GM15510 (cell line): Measurements from ENCODE around the gene THRA.

ENCODE experiments used
- POLR2A ChIP-seq: IDR thresholded peaks from 3 replicates; pipeline ENCODE4 v1.6.1; 2011; ENCODE audit warnings: borderline replicate concordance; ENCODE audit not compliant: insufficient read length; ENCODE audit errors: extremely low read depth

THRA gene

DNA sequence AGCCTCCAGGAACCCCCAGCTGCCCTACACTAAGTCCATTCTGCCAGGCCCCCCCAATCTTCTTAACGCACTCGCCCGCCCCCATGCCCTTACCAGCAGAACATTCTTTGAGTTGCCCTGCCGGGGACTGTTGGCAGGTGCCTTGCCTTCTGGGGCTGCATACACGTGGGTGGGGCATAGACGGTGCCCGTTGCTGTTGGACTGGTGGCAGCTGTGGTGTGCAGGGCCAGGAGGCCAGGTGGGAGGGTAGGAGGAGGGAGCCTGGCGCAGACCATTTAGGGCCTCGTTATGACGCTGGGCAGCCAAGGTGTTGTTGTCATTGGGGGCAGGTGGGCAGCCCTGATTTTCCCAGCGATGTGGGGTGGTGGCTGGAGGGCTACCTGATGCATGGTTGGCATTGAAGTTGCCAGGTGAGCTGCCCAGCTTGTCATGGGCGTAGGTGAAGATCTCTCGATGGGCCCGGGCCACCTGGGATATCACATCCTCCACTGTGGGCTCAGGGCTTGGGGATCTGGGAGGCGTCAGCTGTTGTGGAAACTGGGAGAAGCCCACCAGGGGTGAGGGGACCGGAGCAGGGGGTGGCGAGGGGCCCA is 32.7 kb downstream of the THRA start:
- TF ChIP-seq POLR2A, result no peak

DNA sequence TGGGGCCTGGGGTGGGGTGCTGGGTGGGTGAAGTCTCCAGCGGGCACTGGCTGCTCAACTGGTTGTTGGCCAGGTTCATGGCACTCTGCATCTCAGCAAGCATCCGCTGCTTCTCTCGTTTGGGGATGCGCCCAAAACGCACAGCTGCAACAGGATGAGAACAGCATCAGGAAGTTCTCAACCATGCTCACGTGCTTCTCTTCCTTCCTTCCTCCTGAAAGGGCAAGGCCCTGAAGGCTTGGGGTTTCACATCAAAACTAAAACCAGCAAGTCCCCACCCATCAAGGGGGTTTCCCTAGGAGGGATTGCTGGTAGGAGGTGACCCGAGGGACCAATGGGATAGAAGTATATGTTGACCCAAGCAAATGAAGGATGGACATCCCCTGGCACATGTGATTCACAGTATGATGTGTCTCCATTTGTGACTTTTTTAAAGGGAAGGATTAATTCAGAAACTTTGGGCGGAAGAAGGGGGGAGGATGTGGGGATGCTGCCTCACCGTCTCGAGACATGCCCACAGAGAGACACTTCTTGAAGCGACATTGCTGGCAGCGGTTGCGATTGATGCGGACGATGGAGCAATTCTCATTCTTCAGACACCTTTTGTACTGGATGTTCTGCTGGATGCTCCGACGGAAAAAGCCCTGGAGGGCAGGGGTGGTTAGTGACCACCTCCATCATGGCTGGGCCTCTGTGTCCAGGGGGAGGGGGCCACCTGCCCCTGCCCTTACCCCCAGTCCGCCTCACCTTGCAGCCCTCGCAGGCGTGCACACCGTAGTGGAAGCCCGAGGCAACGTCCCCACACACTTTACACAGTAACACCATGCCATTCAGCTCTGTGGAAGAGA is 33.4 kb downstream of the THRA start:
- TF ChIP-seq POLR2A, result peak; percentile 9

DNA sequence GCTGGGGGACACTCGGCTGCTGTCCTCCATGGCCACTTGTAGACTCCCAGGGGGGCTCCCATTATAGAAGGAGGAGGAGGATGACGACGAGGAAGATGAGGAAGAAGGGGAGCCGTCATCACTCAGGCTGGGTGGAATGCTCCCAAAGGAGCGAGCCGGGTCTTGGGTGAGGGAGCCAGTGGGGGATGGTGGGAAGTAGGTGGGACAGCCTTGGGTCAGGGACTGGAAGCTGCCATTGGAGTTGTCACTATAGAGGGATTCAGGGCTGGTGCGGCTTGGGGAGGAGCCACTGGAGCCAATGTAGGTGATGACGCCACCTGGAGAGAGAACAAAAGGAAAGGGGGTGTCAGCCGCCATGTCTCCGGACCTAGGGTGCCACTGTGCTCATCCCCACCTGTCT is 34.3 kb downstream of the THRA start:
- no peak for TF ChIP-seq POLR2A

DNA sequence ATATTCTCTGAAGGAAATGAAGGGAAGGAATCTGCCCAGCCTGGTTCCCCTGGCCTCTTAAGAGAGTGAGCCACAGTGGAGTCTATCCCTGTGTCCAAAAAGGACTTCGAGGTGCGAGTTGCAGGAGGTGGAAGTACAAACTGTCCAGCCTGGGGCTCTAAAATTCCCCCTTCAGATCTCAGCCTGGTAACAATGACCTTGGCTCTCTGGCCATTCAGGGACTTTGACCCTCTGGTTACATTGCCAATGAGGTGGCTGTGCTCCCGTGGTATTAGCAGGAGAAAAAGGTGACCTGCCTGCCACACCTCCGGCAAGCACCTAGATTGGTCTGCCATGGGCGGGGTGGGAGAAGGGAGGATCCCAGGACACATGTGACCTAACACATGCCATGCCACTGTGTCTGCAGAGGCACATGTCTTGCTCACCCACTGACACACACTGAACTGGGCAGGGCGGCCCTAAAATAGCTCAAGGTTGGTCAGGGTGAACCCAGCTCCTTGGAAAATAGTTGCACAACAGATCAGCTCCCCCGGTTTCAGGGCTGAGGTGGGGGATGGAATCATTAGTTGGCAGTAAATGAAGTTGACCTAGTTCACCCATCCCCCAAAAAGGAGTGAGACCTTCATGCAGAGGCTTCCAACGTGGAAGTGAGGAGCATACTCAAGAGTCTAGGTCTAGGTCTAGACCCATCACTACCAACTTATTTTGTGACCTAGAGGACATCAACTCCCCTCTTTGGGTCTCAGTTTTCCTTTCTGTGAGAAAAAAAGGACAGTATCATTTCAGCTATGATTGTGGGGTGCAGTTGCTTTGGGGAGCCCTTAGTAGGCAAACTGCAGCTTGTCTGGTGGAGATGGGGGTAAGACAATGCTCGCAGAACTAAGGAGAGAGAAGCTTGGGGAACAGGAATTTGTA is 35.4 kb downstream of the THRA start:
- no peak for TF ChIP-seq POLR2A

DNA sequence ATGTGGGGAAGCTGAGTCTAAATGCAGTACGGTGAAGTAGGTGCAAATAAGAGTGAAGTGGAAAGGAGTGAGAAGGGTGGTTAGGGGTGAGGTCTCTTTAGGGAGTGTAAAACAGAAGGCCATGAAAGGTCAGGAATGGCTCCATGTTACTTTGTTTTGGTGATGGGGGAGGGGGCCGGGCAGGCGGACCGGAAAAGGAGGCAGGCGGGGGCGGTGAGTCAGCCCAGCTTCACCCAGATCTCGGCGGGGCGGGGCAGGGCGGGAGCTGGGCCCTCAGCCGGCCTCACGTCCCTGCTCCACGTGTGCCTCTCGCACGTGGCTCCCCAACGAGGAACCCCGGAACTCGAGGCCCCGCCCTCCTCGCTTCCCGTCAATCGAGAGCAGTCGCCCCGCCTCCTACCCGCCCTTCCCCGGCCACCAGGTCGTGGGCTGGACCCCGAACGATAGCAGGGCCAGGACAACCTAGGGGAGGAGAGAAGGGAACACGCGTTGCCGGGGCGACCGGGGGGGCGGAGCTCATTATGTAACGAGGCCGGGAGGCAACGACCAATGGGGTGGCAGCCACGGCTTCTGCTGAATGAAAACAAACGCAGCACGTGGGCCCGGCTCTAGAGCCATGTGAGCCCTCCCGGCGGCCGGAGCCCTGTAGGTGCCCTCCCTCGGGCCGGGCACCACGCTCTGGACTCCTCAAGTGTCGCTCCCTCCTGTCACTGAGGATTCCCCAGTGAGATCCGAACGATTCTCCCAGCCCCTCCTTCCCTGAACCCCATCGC is 36.3 kb downstream of the THRA start:
- TF ChIP-seq POLR2A, result no peak

DNA sequence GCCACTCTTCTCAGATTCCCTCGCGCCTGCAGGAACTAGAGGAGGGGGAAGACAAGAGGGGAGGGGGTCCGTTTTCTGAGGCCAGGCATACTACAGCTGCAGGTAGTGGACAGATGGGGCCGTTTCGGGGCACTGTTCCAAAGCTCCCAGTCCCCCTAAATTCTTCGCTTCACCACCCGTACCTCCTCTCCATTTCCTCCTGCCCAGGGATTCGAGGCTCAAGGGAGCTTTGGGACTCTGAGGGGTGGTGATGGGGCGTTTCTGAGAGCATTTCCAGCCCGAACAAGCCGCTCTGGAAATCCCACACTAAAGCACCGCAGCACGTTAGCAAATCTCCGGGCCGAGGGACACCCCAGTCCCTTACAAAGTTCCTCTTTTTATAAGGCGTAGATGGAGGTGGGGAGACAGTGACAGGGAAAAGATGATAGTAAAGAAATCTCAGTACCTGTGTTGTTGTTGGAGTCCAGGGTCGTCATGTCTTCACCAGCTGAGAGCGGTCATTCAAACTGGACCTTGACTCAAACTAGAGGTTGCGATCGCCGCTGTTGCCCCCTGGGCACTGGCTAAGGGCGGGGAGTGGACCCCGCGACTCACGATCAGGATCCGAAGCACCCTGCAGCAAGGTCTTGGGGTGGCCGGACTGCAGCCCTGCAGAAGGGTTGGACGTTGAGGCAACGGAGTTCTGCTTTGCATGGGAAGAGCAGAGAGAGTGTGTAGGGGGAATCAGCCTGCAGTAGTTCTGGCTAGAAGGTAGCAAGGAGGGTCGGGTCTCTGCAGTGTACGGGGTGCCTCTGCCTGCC is 37.1 kb downstream of the THRA start:
- TF ChIP-seq POLR2A, result no peak

DNA sequence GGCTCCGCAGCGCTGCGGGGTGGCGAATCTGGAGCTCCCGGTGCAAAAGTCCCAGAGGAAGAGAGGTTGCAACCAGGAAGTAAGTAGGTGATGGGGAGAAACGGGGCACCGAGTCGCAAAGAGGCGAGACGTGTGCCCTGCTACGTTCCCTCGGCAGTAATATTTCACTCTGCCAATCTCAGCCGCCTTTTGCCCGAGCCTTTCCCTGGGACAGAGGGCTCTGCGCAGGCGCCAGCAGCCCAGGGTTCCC is 37.6 kb downstream of the THRA start, which contains the start of gene NR1D1:
NR1D1 (minus strand) TSS at position 171 of the 250 bp plus-strand sequence. CDS start 495 bp downstream, outside the sequence.
- peak; percentile 43 for TF ChIP-seq POLR2A

DNA sequence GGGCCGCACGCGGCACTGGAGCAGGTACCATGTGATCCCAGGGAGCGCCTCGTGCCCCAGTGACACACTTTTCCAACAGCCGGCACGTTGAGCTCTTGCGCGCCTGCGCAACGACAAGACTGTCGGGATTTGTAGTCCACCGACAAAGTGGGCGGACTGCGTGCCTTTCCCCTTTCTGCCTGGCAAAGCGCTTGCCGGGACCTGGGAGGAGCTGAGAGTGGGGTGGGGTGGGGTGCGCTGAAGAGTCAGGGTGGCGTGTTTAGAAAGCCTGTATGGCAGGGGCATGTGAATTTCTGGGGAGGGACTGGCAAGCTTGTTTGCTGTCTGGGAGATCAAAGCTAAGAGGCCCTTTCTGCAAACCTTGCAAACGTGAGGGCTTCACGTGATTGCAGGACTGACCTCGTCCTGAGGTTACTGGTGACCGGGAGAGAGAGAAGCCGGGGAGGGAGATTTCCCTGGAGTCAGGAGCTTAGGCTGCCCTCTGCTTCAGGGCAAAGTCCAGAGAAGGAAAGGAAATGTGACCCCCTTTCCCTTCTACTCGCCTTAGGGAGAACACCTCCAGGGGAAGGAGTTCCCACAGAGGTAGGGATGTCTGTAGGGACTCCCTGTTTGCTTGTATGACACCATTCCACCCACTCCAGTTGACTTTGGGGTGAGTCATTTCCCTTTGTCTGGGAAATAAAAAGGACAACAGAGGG is 38.1 kb downstream of the THRA start:
- TF ChIP-seq POLR2A, result no peak

DNA sequence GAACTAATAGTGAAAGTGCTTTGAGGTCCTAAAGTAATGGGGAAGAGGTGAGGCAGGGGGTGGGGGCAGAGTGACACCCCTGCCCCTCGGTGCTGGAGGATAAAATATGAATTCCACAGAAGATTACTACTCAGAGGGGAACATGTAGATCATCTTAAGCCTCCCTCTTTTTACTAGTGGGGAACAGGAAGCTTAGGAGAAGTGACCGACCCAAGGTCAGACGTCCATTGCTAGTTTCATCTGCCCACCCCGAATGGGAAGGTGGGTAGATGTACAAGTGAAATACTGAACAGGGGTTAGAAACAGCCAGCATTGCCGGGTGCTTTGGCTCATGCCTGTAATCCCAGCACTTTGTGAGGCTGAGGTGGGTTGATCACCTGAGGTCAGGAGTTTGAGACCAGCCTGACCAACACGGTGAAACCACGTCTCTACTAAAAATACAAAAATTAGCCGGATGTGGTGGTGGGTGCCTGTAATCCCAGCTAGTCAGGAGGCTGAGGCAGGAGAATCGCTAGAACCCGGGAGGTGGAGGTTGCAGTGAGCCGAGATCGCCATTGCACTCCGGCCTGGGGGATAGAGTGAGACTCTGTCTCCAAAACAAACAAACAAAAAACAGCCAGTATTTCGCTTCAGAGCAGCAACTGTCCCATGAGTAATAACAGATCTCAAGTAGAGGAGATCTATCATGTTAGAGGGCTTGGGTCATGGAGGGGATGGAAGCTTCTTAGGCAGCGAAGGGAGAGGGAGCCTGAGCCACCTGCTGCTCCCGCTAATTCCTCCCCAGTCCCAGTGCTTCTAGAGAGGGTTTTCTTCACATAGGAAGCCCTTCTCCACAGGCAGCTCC is 38.8 kb downstream of the THRA start:
- no peak for TF ChIP-seq POLR2A

DNA sequence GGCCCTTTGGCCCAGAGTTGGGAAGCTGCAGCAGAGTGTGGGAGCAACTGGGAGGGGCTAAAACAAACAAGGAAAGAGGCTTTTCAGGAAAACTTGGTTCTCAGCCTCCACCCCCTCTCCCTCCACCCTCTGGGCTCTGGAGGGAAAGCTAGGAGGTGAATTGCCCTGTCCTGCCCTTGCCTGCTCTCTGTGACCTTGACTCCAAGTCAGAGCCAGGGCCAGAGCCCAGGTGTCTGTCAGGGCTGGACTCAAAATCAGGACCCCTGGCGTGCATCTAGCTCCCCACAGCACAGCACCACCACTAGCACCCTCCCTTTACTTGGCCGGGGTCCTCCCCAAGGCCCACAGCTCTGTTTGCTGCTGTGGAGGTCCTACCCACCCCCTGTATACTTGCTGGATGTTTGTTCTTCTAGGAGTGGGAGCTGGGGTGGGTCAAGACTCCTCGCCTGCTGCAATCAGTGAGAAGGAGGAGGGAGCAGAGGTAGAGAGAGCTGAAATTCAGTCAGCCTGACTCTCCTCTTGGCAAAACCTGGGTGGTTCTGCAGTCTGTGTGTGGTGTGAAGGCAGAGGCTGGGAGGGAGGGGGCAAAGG is 40.4 kb downstream of the THRA start:
- TF ChIP-seq POLR2A, result no peak

DNA sequence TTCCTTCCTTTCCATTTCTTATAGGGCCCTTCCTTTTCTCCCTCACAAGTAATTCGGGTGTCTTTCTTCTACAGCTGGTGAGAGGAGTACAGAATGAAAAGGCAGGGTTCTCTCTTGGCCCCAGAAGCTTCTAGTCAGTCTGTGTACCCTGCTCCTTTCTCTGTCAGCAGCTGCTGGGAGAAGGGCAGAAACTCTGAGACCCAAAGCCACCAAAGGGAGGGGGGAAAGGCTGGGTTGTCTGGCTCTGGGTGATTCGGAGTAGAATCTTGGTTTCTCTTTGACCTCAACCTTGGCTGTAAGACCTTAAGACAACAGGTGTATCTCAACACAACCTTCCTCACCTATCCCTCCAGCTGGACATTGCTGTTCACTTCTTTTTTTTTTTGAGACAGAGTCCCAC is 40.9 kb downstream of the THRA start:
- TF ChIP-seq POLR2A, result no peak
